ENCODE results near the gene SEC24C. TPM values are rescaled to one million over a fixed set of nuclear protein-coding genes. Genes with fewer than 3 reads are reported as not detected.

The SEC24C gene
- total RNA-seq, 1 donor from 2014 or later, result 87.5 TPM

GRCh38 chr10:73812657-73813056, 68.5 kb downstream of the SEC24C start:
- no peak for DNase-seq (ENCODE audit: low spot score)

GRCh38 chr10:73813333-73813732, 69.2 kb downstream of the SEC24C start:
- no peak for DNase-seq (ENCODE audit: low spot score)

GRCh38 chr10:73814276-73814895, 70.2 kb downstream of the SEC24C start:
- no peak for DNase-seq (ENCODE audit: low spot score)

- no peak for DNase-seq (ENCODE audit: low spot score)
These were observed 70.9 kb downstream of the SEC24C start for GRCh38 chr10:73814896-73815718.

GRCh38 chr10:73815719-73816030, 71.5 kb downstream of the SEC24C start:
- no peak for DNase-seq (ENCODE audit: low spot score)

- DNase-seq (ENCODE audit: low spot score), result no peak
These were observed 73.0 kb downstream of the SEC24C start for GRCh38 chr10:73816917-73817729.

GRCh38 chr10:73817826-73818225, 73.7 kb downstream of the SEC24C start:
- no peak for DNase-seq (ENCODE audit: low spot score)

GRCh38 chr10:73818402-73818801, 74.2 kb downstream of the SEC24C start:
- no peak for DNase-seq (ENCODE audit: low spot score)

- DNase-seq (ENCODE audit: low spot score), result no peak
These were observed 74.9 kb downstream of the SEC24C start for GRCh38 chr10:73819081-73819480.

- peak; percentile 72 for DNase-seq (ENCODE audit: low spot score)
These were observed 75.4 kb downstream of the SEC24C start for GRCh38 chr10:73819513-73820093.

Other genes starting within 250 kb of the SEC24C start
- 47.1 TPM for gene PPP3CB, start 248.3 kb upstream of the SEC24C start, total RNA-seq
- 124 TPM for gene USP54, start 153.0 kb upstream of the SEC24C start, total RNA-seq
- 0.91 TPM for gene MYOZ1, start 102.9 kb upstream of the SEC24C start, total RNA-seq
- gene SYNPO2L, start 88.3 kb upstream of the SEC24C start, total RNA-seq, result 0.29 TPM
- 17.7 TPM for gene AGAP5, start 46.3 kb upstream of the SEC24C start, total RNA-seq
- 14.9 TPM for gene CHCHD1, start 37.7 kb downstream of the SEC24C start, total RNA-seq
- 129 TPM for gene ZSWIM8, start 41.2 kb downstream of the SEC24C start, total RNA-seq
- 37.5 TPM for gene NDST2, start 67.2 kb downstream of the SEC24C start, total RNA-seq
- gene CAMK2G, start 130.2 kb downstream of the SEC24C start, total RNA-seq, result 80.5 TPM
- gene PLAU, start 166.8 kb downstream of the SEC24C start, total RNA-seq, result 13.8 TPM

Measured in ureter (tissue), 1 donor.